Measurements from ENCODE around the gene SPTBN5.

SPTBN5 gene

GRCh38 chr15:41893422-41894250, at the start of gene SPTBN5:
Gene SPTBN5, minus strand, starts transcription at chr15:41894053. Its CDS starts 556 bp downstream, at chr15:41893497.
- H3K4me3 ChIP-seq (ENCODE audit: low read depth, low read length): peak within 1 kb of the TSS; percentile 28
- DNase-seq (ENCODE audit: low read depth): no peak
- TF ChIP-seq CTCF (conservative IDR thresholded peaks at IDR 0.05; ENCODE audit: low read depth, low read length): no peak

- no peak overlapping the region for H3K4me3 ChIP-seq (ENCODE audit: low read depth, low read length)
- DNase-seq (ENCODE audit: low read depth): no peak
- TF ChIP-seq CTCF (conservative IDR thresholded peaks at IDR 0.05; ENCODE audit: low read depth, low read length): no peak
Observed at GRCh38 chr15:41942886-41943285, 49.0 kb upstream of the SPTBN5 start.

- no peak for TF ChIP-seq CTCF (conservative IDR thresholded peaks at IDR 0.05; ENCODE audit: low read depth, low read length)
- no peak for DNase-seq (ENCODE audit: low read depth)
- no peak overlapping the region for H3K4me3 ChIP-seq (ENCODE audit: low read depth, low read length)
Observed at GRCh38 chr15:41941644-41942415, 48.0 kb upstream of the SPTBN5 start.

GRCh38 chr15:41940441-41940857, 46.6 kb upstream of the SPTBN5 start:
- peak; percentile 69 for DNase-seq (ENCODE audit: low read depth)
- TF ChIP-seq CTCF (conservative IDR thresholded peaks at IDR 0.05; ENCODE audit: low read depth, low read length): no peak
- no peak overlapping the region for H3K4me3 ChIP-seq (ENCODE audit: low read depth, low read length)

GRCh38 chr15:41939986-41940385, 46.1 kb upstream of the SPTBN5 start:
- no peak for TF ChIP-seq CTCF (conservative IDR thresholded peaks at IDR 0.05; ENCODE audit: low read depth, low read length)
- DNase-seq (ENCODE audit: low read depth): no peak
- no peak overlapping the region for H3K4me3 ChIP-seq (ENCODE audit: low read depth, low read length)

GRCh38 chr15:41937568-41937923, 43.7 kb upstream of the SPTBN5 start:
- H3K4me3 ChIP-seq (ENCODE audit: low read depth, low read length): no peak overlapping the region
- no peak for TF ChIP-seq CTCF (conservative IDR thresholded peaks at IDR 0.05; ENCODE audit: low read depth, low read length)
- no peak for DNase-seq (ENCODE audit: low read depth)
